Choroid plexus epithelial cell (primary cell): ENCODE measurements around the gene TOP3A.

Source experiments
- DNase-seq: peaks from one replicate; pipeline ENCODE4 v3.0.0-alpha.2; 2010; ENCODE audit warnings: low read depth
- H3K4me3 ChIP-seq: 2 replicates; pipeline ENCODE4 v1.5.1; 2011; ENCODE audit warnings: low read depth, mild to moderate bottlenecking, control low read depth, low read length, moderate library complexity
- TF ChIP-seq, protein P1 (sequence below): conservative IDR thresholded peaks from 2 replicates; pipeline ENCODE4 v1.5.1; 2011; ENCODE audit warnings: low read depth, mild to moderate bottlenecking, control low read depth, inconsistent platforms, low read length, moderate library complexity

The TOP3A gene

GRCh38 chr17:18314731-18315561 is at the start of gene TOP3A, which contains the start of gene SMCR8:
TSS of gene TOP3A (minus strand) at chr17:18314994. CDS start at chr17:18314778, 216 bp downstream.
TSS of gene SMCR8 (plus strand) at chr17:18315293. CDS start at chr17:18315790, 497 bp downstream.
- TF ChIP-seq, protein P1, sequence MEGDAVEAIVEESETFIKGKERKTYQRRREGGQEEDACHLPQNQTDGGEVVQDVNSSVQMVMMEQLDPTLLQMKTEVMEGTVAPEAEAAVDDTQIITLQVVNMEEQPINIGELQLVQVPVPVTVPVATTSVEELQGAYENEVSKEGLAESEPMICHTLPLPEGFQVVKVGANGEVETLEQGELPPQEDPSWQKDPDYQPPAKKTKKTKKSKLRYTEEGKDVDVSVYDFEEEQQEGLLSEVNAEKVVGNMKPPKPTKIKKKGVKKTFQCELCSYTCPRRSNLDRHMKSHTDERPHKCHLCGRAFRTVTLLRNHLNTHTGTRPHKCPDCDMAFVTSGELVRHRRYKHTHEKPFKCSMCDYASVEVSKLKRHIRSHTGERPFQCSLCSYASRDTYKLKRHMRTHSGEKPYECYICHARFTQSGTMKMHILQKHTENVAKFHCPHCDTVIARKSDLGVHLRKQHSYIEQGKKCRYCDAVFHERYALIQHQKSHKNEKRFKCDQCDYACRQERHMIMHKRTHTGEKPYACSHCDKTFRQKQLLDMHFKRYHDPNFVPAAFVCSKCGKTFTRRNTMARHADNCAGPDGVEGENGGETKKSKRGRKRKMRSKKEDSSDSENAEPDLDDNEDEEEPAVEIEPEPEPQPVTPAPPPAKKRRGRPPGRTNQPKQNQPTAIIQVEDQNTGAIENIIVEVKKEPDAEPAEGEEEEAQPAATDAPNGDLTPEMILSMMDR: no peak
- H3K4me3 ChIP-seq: peak within 1 kb of the TSS; percentile 93
- DNase-seq: peak; percentile 99

GRCh38 chr17:18364166-18364565 is 49.4 kb upstream of the TOP3A start:
- no peak for DNase-seq
- TF ChIP-seq, protein P1: no peak
- H3K4me3 ChIP-seq: no peak overlapping the region

DNA sequence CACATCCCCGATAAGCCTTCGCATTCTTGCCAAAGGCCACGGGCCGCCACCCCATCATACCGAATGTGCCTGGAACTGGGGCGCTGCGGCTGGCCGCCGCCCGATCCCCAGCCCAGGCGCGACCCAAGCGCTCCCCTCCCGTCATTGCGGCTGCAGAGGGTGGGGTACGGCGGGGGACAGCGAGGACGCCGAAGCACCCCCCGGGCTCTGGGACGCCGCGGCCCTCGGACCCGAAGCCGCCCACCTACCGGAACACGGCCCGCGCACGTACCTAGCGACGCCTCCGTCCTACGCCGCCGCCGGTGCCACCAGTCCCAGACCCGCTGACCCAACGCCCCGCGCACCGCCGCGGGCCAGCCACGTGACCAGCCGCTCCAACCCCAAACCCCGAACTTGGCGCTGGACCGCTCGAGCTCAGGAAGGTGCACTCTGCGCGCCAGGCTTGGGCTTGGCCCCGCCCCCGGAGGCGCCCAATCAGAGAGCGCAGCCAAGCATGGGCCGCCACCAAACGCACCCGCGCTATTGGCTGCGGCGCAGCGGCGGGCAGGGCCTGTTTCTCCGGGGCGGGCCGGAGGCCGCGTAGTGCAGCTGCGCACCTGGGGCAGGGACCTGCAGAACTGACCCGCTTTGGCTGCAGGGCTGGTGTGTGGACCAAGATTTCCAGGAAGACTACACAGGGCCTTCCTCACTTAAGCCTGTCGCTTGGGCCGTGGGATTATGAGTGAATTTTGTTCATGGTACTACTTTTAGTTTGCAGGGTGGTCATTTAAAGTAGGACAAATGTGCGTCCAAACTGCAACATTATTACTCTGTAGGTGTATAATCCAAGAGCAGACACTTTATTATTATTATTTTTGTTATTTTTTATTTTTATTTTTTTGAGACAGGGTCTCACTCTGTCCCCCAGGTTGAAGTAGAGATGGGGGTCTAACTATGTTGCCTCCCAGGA is 48.6 kb upstream of the TOP3A start, which contains the start of gene SHMT1:
TSS of gene SHMT1 (minus strand) at position 450 of the 949 bp plus-strand sequence. CDS start 7,569 bp downstream, outside the sequence.
- peak within 1 kb of the TSS; percentile 82 for H3K4me3 ChIP-seq
- TF ChIP-seq, protein P1: no peak
- peak; percentile 85 for DNase-seq

DNA sequence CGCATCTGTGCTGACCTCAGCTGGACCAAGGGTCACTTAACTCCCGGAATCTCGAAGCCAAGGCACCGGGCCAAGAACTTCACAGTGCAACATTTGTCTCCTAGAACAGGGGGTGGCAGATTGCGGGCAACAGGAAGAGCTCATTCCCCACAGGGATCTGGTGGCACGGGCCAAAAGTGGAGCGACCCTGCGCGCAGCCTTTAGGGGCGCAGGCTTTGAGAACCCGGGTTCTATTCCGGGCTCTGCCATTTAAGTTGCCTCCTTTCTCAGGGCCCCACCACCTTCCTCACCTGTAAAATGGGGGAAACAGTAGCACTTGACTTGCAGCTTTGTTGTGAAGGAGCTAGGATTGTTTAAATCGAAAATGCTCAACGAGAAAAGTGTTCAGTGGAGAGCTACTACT is 47.9 kb upstream of the TOP3A start:
- peak; percentile 25 for DNase-seq
- peak overlapping the region; percentile 82 for H3K4me3 ChIP-seq
- TF ChIP-seq, protein P1: no peak

- TF ChIP-seq, protein P1: no peak
- peak overlapping the region; percentile 82 for H3K4me3 ChIP-seq
- DNase-seq: no peak
These were observed 47.3 kb upstream of the TOP3A start for GRCh38 chr17:18361837-18362697.

- TF ChIP-seq, protein P1: no peak
- no peak overlapping the region for H3K4me3 ChIP-seq
These were observed 45.7 kb upstream of the TOP3A start for GRCh38 chr17:18360518-18360917.

More at GRCh38 chr17:18360518-18360917, 45.7 kb upstream of the TOP3A start:
- DNase-seq: no peak
